ENCODE results near the gene DGCR6.
"Not testable (repeated sequence)": the region's sequence is repeated elsewhere in the genome, so short reads cannot be mapped to it uniquely, and the experiment has no call there.

Gene DGCR6

DNA sequence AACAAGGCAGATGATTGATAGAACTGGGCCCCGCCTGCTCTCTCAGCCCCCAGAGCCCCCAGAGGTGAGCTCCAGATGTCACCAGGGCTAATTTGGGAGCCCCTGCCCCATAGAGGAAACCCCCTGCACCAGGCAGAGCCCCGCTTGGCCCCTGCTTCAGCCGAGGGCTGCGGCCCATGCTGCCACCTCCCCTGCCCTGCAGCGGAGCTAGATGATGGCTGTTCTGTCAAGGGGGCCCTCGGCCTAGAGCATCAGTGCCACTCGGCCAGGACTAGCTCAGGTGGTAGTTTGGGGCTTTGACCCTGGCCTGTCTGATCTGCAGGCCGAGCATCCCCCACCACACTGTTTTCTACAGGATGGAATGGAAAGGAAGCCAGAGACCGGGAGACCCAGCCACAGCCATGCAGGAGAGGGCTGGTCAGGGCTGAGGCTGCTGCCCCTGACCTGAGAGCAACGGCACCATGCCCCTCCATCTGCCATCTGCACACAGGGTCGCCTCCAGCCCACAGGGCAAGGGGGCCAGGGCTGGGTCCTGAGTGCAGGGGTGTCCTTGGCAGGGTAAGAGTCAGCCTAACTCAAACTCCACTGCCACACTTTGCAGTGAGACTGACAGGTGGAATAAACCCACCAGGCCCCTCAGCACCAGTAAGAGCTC, 54.2 kb downstream of the DGCR6 start:
- not testable (repeated sequence) for DNase-seq (ENCODE audit: low read depth in 2 of 2)

DNA sequence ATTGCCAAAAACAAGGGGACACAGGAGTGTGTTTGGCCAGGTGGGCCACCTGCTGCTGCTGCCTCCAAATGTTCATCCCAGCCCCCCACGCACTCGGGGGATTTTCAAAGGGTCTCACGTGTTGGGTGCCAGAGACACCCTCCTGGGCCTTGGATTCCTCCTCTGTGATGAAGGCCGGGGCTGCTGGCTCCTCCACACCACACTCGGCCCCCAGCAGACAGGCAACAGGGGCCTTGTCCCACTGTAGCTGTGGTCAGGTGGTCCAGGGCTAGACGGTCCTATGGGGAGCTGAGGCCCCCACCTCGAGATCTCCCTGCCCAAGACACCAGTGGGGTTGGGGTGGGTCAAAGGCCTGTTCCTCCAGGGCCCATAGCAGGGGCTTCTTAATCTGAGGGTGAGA, 55.1 kb downstream of the DGCR6 start:
- not testable (repeated sequence) for DNase-seq (ENCODE audit: low read depth in 2 of 2)
